ENCODE data around the gene SLC25A23.
"Not testable (repeated sequence)": the region's sequence is repeated elsewhere in the genome, so short reads cannot be mapped to it uniquely, and the experiment has no call there.

The SLC25A23 gene

GRCh38 chr19:6429419-6430221, 30.0 kb downstream of the SLC25A23 start:
- Histone ChIP-seq H3K4me3 (ENCODE audit: control insufficient read depth in 1 of 7, extremely low read depth in 1 of 7, insufficient read depth in 4 of 7, low read depth in 2 of 7, low read length in 6 of 7) (no peak overlapping the region), H3K36me3 (ENCODE audit: control insufficient read depth in 4 of 4, insufficient read depth in 4 of 4, low read length in 3 of 4) (no peaks in the 10 kb centered on the region), H3K27ac (ENCODE audit: insufficient read depth in 1 of 2, low read depth in 1 of 2, low read length in 2 of 2, poor library complexity in 1 of 2, severe bottlenecking in 2 of 2) (no peak overlapping the region), H3K9me3 (ENCODE audit: control extremely low read depth in 1 of 5, control insufficient read depth in 4 of 5, insufficient read depth in 2 of 5, low read depth in 1 of 5, low read length in 4 of 5) (no peaks in the 10 kb centered on the region), H3K27me3 (replicated peaks in 2 of 5; ENCODE audit: control insufficient read depth in 4 of 5, insufficient read depth in 5 of 5, low read length in 4 of 5) (no peaks in the 10 kb centered on the region), H3K4me1 (ENCODE audit: control extremely low read depth in 1 of 4, control insufficient read depth in 4 of 4, insufficient read depth in 4 of 4, low read length in 3 of 4) (peaks cover 0 to 6% (median 5%) of the 10 kb centered on the region in 4 experiments)
- no peak for DNase-seq
- CTCF ChIA-PET = no interaction called here
- POLR2A ChIA-PET = interaction anchor here (0.5 kb wide), 1 partner anchor 83 kb away, joined by 9 read pairs; no protein-coding TSS in a partner anchor
- 47% methylated on average over 10 of the region's 20 CpGs for WGBS (ENCODE audit: insufficient coverage)

GRCh38 chr19:6428692-6429418, 30.7 kb downstream of the SLC25A23 start:
- 100% methylated on average over 1 of the region's 2 CpGs for whole genome bisulfite sequencing (ENCODE audit: insufficient coverage)
- CTCF ChIA-PET = not testable (repeated sequence)
- POLR2A ChIA-PET = interaction anchor here (0.5 kb wide), 1 partner anchor 84 kb away, joined by 9 read pairs; no protein-coding TSS in a partner anchor

GRCh38 chr19:6427131-6427530, 32.5 kb downstream of the SLC25A23 start:
- ChIA-PET POLR2A (no interaction called here), CTCF (interaction anchor here (1.3 kb wide), 1 partner anchor 9 kb away, joined by 5 read pairs; no protein-coding TSS in a partner anchor)
- over 99% methylated on average over 18 of the region's 18 CpGs for WGBS (ENCODE audit: insufficient coverage)
- Histone ChIP-seq H3K27ac (ENCODE audit: insufficient read depth in 1 of 2, low read depth in 1 of 2, low read length in 2 of 2, poor library complexity in 1 of 2, severe bottlenecking in 2 of 2) (no peak overlapping the region), H3K27me3 (replicated peaks in 2 of 5; ENCODE audit: control insufficient read depth in 4 of 5, insufficient read depth in 5 of 5, low read length in 4 of 5) (no peaks in the 10 kb centered on the region), H3K4me3 (ENCODE audit: control insufficient read depth in 1 of 7, extremely low read depth in 1 of 7, insufficient read depth in 4 of 7, low read depth in 2 of 7, low read length in 6 of 7) (no peak overlapping the region), H3K36me3 (ENCODE audit: control insufficient read depth in 4 of 4, insufficient read depth in 4 of 4, low read length in 3 of 4) (peaks cover 0 to 8% (median 2%) of the 10 kb centered on the region in 4 experiments), H3K9me3 (ENCODE audit: control extremely low read depth in 1 of 5, control insufficient read depth in 4 of 5, insufficient read depth in 2 of 5, low read depth in 1 of 5, low read length in 4 of 5) (no peaks in the 10 kb centered on the region), H3K4me1 (ENCODE audit: control extremely low read depth in 1 of 4, control insufficient read depth in 4 of 4, insufficient read depth in 4 of 4, low read length in 3 of 4) (peaks cover 0 to 25% (median 22%) of the 10 kb centered on the region in 4 experiments)
- DNase-seq = no peak

More at GRCh38 chr19:6428692-6429418, 30.7 kb downstream of the SLC25A23 start:
- not testable (repeated sequence) for H3K36me3 ChIP-seq (ENCODE audit: control insufficient read depth in 4 of 4, insufficient read depth in 4 of 4, low read length in 3 of 4); H3K27ac ChIP-seq (ENCODE audit: insufficient read depth in 1 of 2, low read depth in 1 of 2, low read length in 2 of 2, poor library complexity in 1 of 2, severe bottlenecking in 2 of 2); H3K27me3 ChIP-seq (replicated peaks in 2 of 5; ENCODE audit: control insufficient read depth in 4 of 5, insufficient read depth in 5 of 5, low read length in 4 of 5); H3K4me1 ChIP-seq (ENCODE audit: control extremely low read depth in 1 of 4, control insufficient read depth in 4 of 4, insufficient read depth in 4 of 4, low read length in 3 of 4); DNase-seq; H3K9me3 ChIP-seq (ENCODE audit: control extremely low read depth in 1 of 5, control insufficient read depth in 4 of 5, insufficient read depth in 2 of 5, low read depth in 1 of 5, low read length in 4 of 5); H3K4me3 ChIP-seq (ENCODE audit: control insufficient read depth in 1 of 7, extremely low read depth in 1 of 7, insufficient read depth in 4 of 7, low read depth in 2 of 7, low read length in 6 of 7)

GRCh38 chr19:6425732-6426620, 33.6 kb downstream of the SLC25A23 start:
- Histone ChIP-seq H3K27ac (ENCODE audit: insufficient read depth in 1 of 2, low read depth in 1 of 2, low read length in 2 of 2, poor library complexity in 1 of 2, severe bottlenecking in 2 of 2) (peak overlapping the region in 1 of 2 experiments; percentile 62), H3K4me3 (ENCODE audit: control insufficient read depth in 1 of 7, extremely low read depth in 1 of 7, insufficient read depth in 4 of 7, low read depth in 2 of 7, low read length in 6 of 7) (peak overlapping the region in 2 of 7 experiments; percentile 17 to 28), H3K4me1 (ENCODE audit: control extremely low read depth in 1 of 4, control insufficient read depth in 4 of 4, insufficient read depth in 4 of 4, low read length in 3 of 4) (peaks cover 0 to 28% (median 23%) of the 10 kb centered on the region in 4 experiments), H3K36me3 (ENCODE audit: control insufficient read depth in 4 of 4, insufficient read depth in 4 of 4, low read length in 3 of 4) (peaks cover 0 to 20% (median 11%) of the 10 kb centered on the region in 4 experiments), H3K9me3 (ENCODE audit: control extremely low read depth in 1 of 5, control insufficient read depth in 4 of 5, insufficient read depth in 2 of 5, low read depth in 1 of 5, low read length in 4 of 5) (no peaks in the 10 kb centered on the region), H3K27me3 (replicated peaks in 2 of 5; ENCODE audit: control insufficient read depth in 4 of 5, insufficient read depth in 5 of 5, low read length in 4 of 5) (no peaks in the 10 kb centered on the region)
- peak in 2 of 3 donors; percentile 39 to 44 for DNase-seq
- ChIA-PET CTCF (interaction anchor here (1.3 to 1.5 kb wide), 2 partner anchors 10 to 248 kb away, joined by 3 to 5 read pairs; no protein-coding TSS in a partner anchor), POLR2A (interaction anchor here (1.4 kb wide), 1 partner anchor 32 kb away, joined by 7 read pairs; the partner anchor contains the start of gene GTF2F1)
- WGBS (ENCODE audit: insufficient coverage) = 96% methylated on average over 21 of the region's 21 CpGs

- WGBS (ENCODE audit: insufficient coverage) = 6% methylated on average over 41 of the region's 43 CpGs
- CTCF ChIA-PET = interaction anchor here (1.5 kb wide), 1 partner anchor 249 kb away, joined by 3 read pairs; no protein-coding TSS in a partner anchor
- H3K4me3 ChIP-seq (ENCODE audit: control insufficient read depth in 1 of 7, extremely low read depth in 1 of 7, insufficient read depth in 4 of 7, low read depth in 2 of 7, low read length in 6 of 7) = peak overlapping the region in 3 of 7 experiments; percentile 17 to 81 (median 28)
- peaks cover 0 to 28% (median 23%) of the 10 kb centered on the region in 4 experiments for H3K4me1 ChIP-seq (ENCODE audit: control extremely low read depth in 1 of 4, control insufficient read depth in 4 of 4, insufficient read depth in 4 of 4, low read length in 3 of 4)
- peak; percentile 100 for DNase-seq
- POLR2A ChIA-PET = interaction anchor here (0.6 to 1.4 kb wide), 2 partner anchors 31 to 49 kb away, joined by 3 to 7 read pairs; partner anchors contain the start of gene GTF2F1
- H3K27ac ChIP-seq (ENCODE audit: insufficient read depth in 1 of 2, low read depth in 1 of 2, low read length in 2 of 2, poor library complexity in 1 of 2, severe bottlenecking in 2 of 2) = peak overlapping the region in 1 of 2 experiments; percentile 62
- H3K27me3 ChIP-seq (replicated peaks in 2 of 5; ENCODE audit: control insufficient read depth in 4 of 5, insufficient read depth in 5 of 5, low read length in 4 of 5) = no peaks in the 10 kb centered on the region
- H3K36me3 ChIP-seq (ENCODE audit: control insufficient read depth in 4 of 4, insufficient read depth in 4 of 4, low read length in 3 of 4) = peaks cover 5 to 28% (median 19%) of the 10 kb centered on the region in 4 experiments
- H3K9me3 ChIP-seq (ENCODE audit: control extremely low read depth in 1 of 5, control insufficient read depth in 4 of 5, insufficient read depth in 2 of 5, low read depth in 1 of 5, low read length in 4 of 5) = no peaks in the 10 kb centered on the region
These were observed 34.5 kb downstream of the SLC25A23 start for GRCh38 chr19:6424939-6425731.
